SK-N-SH treated with all-trans-retinoic acid at 6 μM for 48 hours (cell line): ENCODE measurements around the gene ZNF462.

ENCODE experiments used
- ATAC-seq: fragments of 200-7000 bp; cut with Tn5 transposase; 3 replicates; pipeline ENCODE4 v1.9.1; 2020; ENCODE audit warnings: mild to moderate bottlenecking, moderate library complexity
- ARNTL ChIP-seq: fragments of 450-650 bp; formaldehyde crosslinking; IDR thresholded peaks from 2 replicates; pipeline ENCODE4 v1.5.0; 2020; ENCODE audit warnings: low read depth, mild to moderate bottlenecking, moderate library complexity, borderline replicate concordance
- BACH2 ChIP-seq: fragments of 250-450 bp; sonication (Bioruptor Pico); IDR thresholded peaks from 2 replicates; pipeline ENCODE4 v1.9.0; 2021; ENCODE audit warnings: mild to moderate bottlenecking, borderline replicate concordance
- CREB5 ChIP-seq: fragments of 250-450 bp; sonication (Bioruptor Pico); IDR thresholded peaks from 2 replicates; pipeline ENCODE4 v1.5.1; 2020; ENCODE audit warnings: low read depth, mild to moderate bottlenecking, moderate library complexity
- CSDC2 ChIP-seq: fragments of 250-450 bp; sonication (Bioruptor Pico); IDR thresholded peaks from 2 replicates; pipeline ENCODE4 v1.5.0; 2020; ENCODE audit warnings: mild to moderate bottlenecking, moderate library complexity
- CSRNP3 ChIP-seq: fragments of 250-450 bp; sonication (Bioruptor Pico); IDR thresholded peaks from 2 replicates; pipeline ENCODE4 v1.5.1; 2021; ENCODE audit warnings: mild to moderate bottlenecking, moderate library complexity
- ESRRG ChIP-seq: fragments of 250-450 bp; sonication (Bioruptor Pico); IDR thresholded peaks from 2 replicates; pipeline ENCODE4 v1.6.1; 2021; ENCODE audit warnings: mild to moderate bottlenecking
- GLIS3 ChIP-seq: fragments of 250-450 bp; sonication (Bioruptor Pico); IDR thresholded peaks from 2 replicates; pipeline ENCODE4 v1.5.0; 2020; ENCODE audit warnings: mild to moderate bottlenecking, moderate library complexity
- ISL1 ChIP-seq: fragments of 250-450 bp; sonication (Bioruptor Pico); IDR thresholded peaks from 2 replicates; pipeline ENCODE4 v2.1.2; 2022; ENCODE audit warnings: mild to moderate bottlenecking, moderate library complexity
- OSR1 ChIP-seq: fragments of 250-450 bp; sonication (Bioruptor Pico); IDR thresholded peaks from 2 replicates; pipeline ENCODE4 v1.8.0; 2022; ENCODE audit warnings: moderate library complexity, mild to moderate bottlenecking, inconsistent platforms
- PATZ1 ChIP-seq: fragments of 250-450 bp; sonication (Bioruptor Pico); IDR thresholded peaks from 2 replicates; pipeline ENCODE4 v1.8.0; 2020; ENCODE audit warnings: mild to moderate bottlenecking, moderate library complexity, borderline replicate concordance
- POU6F1 ChIP-seq: fragments of 250-450 bp; sonication (Bioruptor Pico); IDR thresholded peaks from 2 replicates; pipeline ENCODE4 v1.8.0; 2021; ENCODE audit warnings: low read depth, mild to moderate bottlenecking, moderate library complexity, borderline replicate concordance
- PPARA ChIP-seq: fragments of 250-450 bp; sonication (Bioruptor Pico); IDR thresholded peaks from 2 replicates; pipeline ENCODE4 v1.5.0; 2020; ENCODE audit warnings: mild to moderate bottlenecking, borderline replicate concordance
- RARB ChIP-seq: fragments of 250-450 bp; sonication (Bioruptor Pico); IDR thresholded peaks from 2 replicates; pipeline ENCODE4 v1.8.0; 2021; ENCODE audit warnings: mild to moderate bottlenecking, moderate library complexity
- TCF4 ChIP-seq: fragments of 250-450 bp; sonication (Bioruptor Pico); IDR thresholded peaks from 2 replicates; pipeline ENCODE4 v1.8.0; 2021; ENCODE audit warnings: mild to moderate bottlenecking, moderate library complexity, borderline replicate concordance
- TOX ChIP-seq: fragments of 250-450 bp; sonication (Bioruptor Pico); IDR thresholded peaks from 2 replicates; pipeline ENCODE4 v1.8.0; 2021; ENCODE audit warnings: mild to moderate bottlenecking, moderate library complexity, borderline replicate concordance
- TSHZ2 ChIP-seq: fragments of 250-450 bp; sonication (Bioruptor Pico); IDR thresholded peaks from 2 replicates; pipeline ENCODE4 v1.5.0; 2020; ENCODE audit warnings: mild to moderate bottlenecking, moderate library complexity
- ZC3H10 ChIP-seq: fragments of 250-450 bp; sonication (Bioruptor Pico); IDR thresholded peaks from 2 replicates; pipeline ENCODE4 v1.5.1; 2021; ENCODE audit warnings: mild to moderate bottlenecking, moderate library complexity
- ZFP3 ChIP-seq: fragments of 250-450 bp; sonication (Bioruptor Pico); IDR thresholded peaks from 2 replicates; pipeline ENCODE4 v1.5.0; 2020; ENCODE audit warnings: mild to moderate bottlenecking, moderate library complexity
- ZFP30 ChIP-seq: fragments of 450-650 bp; formaldehyde crosslinking; IDR thresholded peaks from 2 replicates; pipeline ENCODE4 v1.5.0; 2022; ENCODE audit warnings: mild to moderate bottlenecking, moderate library complexity
- ZNF565 ChIP-seq: fragments of 450-650 bp; formaldehyde crosslinking; conservative IDR thresholded peaks from 2 replicates; pipeline ENCODE4 v1.5.0; 2020; ENCODE audit warnings: low read depth, mild to moderate bottlenecking, moderate library complexity
- ZNF8 ChIP-seq: fragments of 450-650 bp; formaldehyde crosslinking; IDR thresholded peaks from 2 replicates; pipeline ENCODE4 v1.5.0; 2020; ENCODE audit warnings: mild to moderate bottlenecking, moderate library complexity

Gene ZNF462

GRCh38 chr9:106945727-106946660, 83.0 kb downstream of the ZNF462 start:
- peak; percentile 93 for ATAC-seq
- TF ChIP-seq ZFP3 (CRISPR knock-in tag) (0 out of 2 replicates have a peak, but pooled peaks have one; percentile 29), OSR1 (CRISPR knock-in tag) (no peak), ISL1 (CRISPR knock-in tag) (peak; percentile 41)

- TF ChIP-seq ZC3H10 (no peak), ISL1 (CRISPR knock-in tag) (no peak), ZFP3 (CRISPR knock-in tag) (no peak), ZFP30 (CRISPR knock-in tag) (no peak), TSHZ2 (CRISPR knock-in tag) (no peak), CSRNP3 (CRISPR knock-in tag) (no peak), POU6F1 (CRISPR knock-in tag) (no peak), GLIS3 (CRISPR knock-in tag) (no peak), ZNF565 (CRISPR knock-in tag) (no peak), ZNF8 (CRISPR knock-in tag) (no peak), PATZ1 (CRISPR knock-in tag) (no peak)
- peak; percentile 25; the same call in 2 of the 3 replicates for ATAC-seq
These were observed 84.3 kb downstream of the ZNF462 start for GRCh38 chr9:106947106-106947900.

GRCh38 chr9:106953174-106953573, 90.2 kb downstream of the ZNF462 start:
- ATAC-seq = no peak
- TF ChIP-seq TSHZ2 (CRISPR knock-in tag) (no peak), OSR1 (CRISPR knock-in tag) (no peak), ZNF8 (CRISPR knock-in tag) (no peak), PATZ1 (CRISPR knock-in tag) (no peak), GLIS3 (CRISPR knock-in tag) (no peak), TOX (CRISPR knock-in tag) (no peak), CREB5 (no peak), BACH2 (CRISPR knock-in tag) (no peak), CSDC2 (no peak), ZFP30 (CRISPR knock-in tag) (no peak), ESRRG (no peak), PPARA (no peak), RARB (CRISPR knock-in tag) (no peak), ARNTL (CRISPR knock-in tag) (no peak), TCF4 (no peak)
